HG02759 (cell line): ENCODE data around the gene ICOSLG.
"Not testable (repeated sequence)": the region's sequence is repeated elsewhere in the genome, so short reads cannot be mapped to it uniquely, and the experiment has no call there.

Experiments used
- ATAC-seq: cut with Tn5 transposase; IDR thresholded peaks from one replicate; pipeline ENCODE4 v1.9.1; 2021; ENCODE audit warnings: mild to moderate bottlenecking, moderate library complexity; ENCODE audit not compliant: unreplicated experiment

Gene ICOSLG

GRCh38 chr21:44184862-44185261, 55.9 kb downstream of the ICOSLG start:
- not testable (repeated sequence) for ATAC-seq

GRCh38 chr21:44182202-44182601, 58.5 kb downstream of the ICOSLG start:
- not testable (repeated sequence) for ATAC-seq

GRCh38 chr21:44181506-44181905, 59.2 kb downstream of the ICOSLG start:
- ATAC-seq = not testable (repeated sequence)

GRCh38 chr21:44176127-44176526, 64.6 kb downstream of the ICOSLG start:
- ATAC-seq = not testable (repeated sequence)

GRCh38 chr21:44175189-44175588, 65.6 kb downstream of the ICOSLG start:
- ATAC-seq = not testable (repeated sequence)
